Measurements from ENCODE around the gene KDM4B. TPM values are rescaled to one million over a fixed set of nuclear protein-coding genes. Genes with fewer than 3 reads are reported as not detected.

KDM4B gene
- total and polyA plus RNA-seq, 10 of the 15 experiments (the other 5 are each of a cell fraction or from before 2014, with no cell fraction given) = 0.47 to 49.6 (median 16.2) TPM

GRCh38 chr19:5055457-5055776 is 86.5 kb downstream of the KDM4B start:
- ChIA-PET SMC1A (ENCODE audit: uncharacterized antibody, unreplicated experiment) (no interaction called here), CTCF (interaction anchor here (0.8 kb wide), 1 partner anchor 302 kb away, joined by 4 read pairs; no protein-coding TSS in a partner anchor), POLR2A (no interaction called here), RAD21 (ENCODE audit: unreplicated experiment) (no interaction called here)
- intact Hi-C loops (cut with micrococcal nuclease; ENCODE audit: unreplicated experiment) (no loop called here), in situ Hi-C loops (cut with MboI) (loop anchor here (5.0 kb wide), 1 partner anchor 522 kb away; no protein-coding TSS in a partner anchor)
- Histone ChIP-seq H3K4me3 (no peak overlapping the region), H3K4me1 (ENCODE audit: control insufficient read depth, insufficient read depth, low read length) (no peaks in the 10 kb centered on the region), H3K9me3 (replicated peaks; ENCODE audit: control insufficient read depth, insufficient read depth, low read length) (no peaks in the 10 kb centered on the region; the same call in 2 of the 3 replicates), H3K4me2 (ENCODE audit: control insufficient read depth, insufficient read depth) (no peak overlapping the region), H3K79me2 (ENCODE audit: control insufficient read depth, insufficient read depth, low read length) (no peaks in the 10 kb centered on the region), H4K20me1 (ENCODE audit: control insufficient read depth, insufficient read depth) (no peaks in the 10 kb centered on the region), H3K9ac (ENCODE audit: control insufficient read depth, insufficient read depth, low read length) (no peak overlapping the region), H2AFZ (ENCODE audit: control insufficient read depth, low read depth, low read length) (no peak overlapping the region), H3K27ac (ENCODE audit: control insufficient read depth, insufficient read depth) (no peak overlapping the region), H3K36me3 (ENCODE audit: control insufficient read depth in 2 of 2, insufficient read depth in 2 of 2, low read length in 1 of 2) (peaks cover 3 to 6% of the 10 kb centered on the region in 2 experiments; a peak in 2 of 4 replicates), H3K27me3 (replicated peaks in 1 of 2; ENCODE audit: control insufficient read depth in 2 of 2, insufficient read depth in 2 of 2, low read length in 1 of 2) (no peaks in the 10 kb centered on the region)
- DNase-seq (ENCODE audit: low read depth, low spot score) (no peak), ATAC-seq (no peak), FAIRE-seq (no peak)
- no peak for TF ChIP-seq ZNF207 (IDR thresholded peaks at IDR 0.05; ENCODE audit: borderline replicate concordance)
- TF ChIP-seq JUND (IDR thresholded peaks at IDR 0.05; ENCODE audit: low read depth, low read length) = no peak
- TF ChIP-seq PRDM15 (CRISPR knock-in tag; IDR thresholded peaks at IDR 0.05) = no peak
- no peak for TF ChIP-seq ELK1 (IDR thresholded peaks at IDR 0.05; ENCODE audit: low read depth, low read length)
- no peak for TF ChIP-seq FOS (IDR thresholded peaks at IDR 0.05; ENCODE audit: borderline replicate concordance, extremely low read depth, insufficient read length)
- 88% methylated on average over 13 of the region's 13 CpGs for WGBS (ENCODE audit: insufficient coverage, insufficient replicate concordance, low lambda C conversion rate, missing lambda C conversion rate)
- no TSS peak for BruUV-seq (replicated peaks)

Measured in GM12878 (cell line).